H1 (cell line): Measurements from ENCODE around the gene SCYGR7. TPM values are rescaled to one million over a fixed set of nuclear protein-coding genes. Genes with fewer than 3 reads are reported as not detected.

Experiments used
- ATF3 ChIP-seq: IDR thresholded peaks from 2 replicates; pipeline ENCODE4 v1.6.1; 2011; ENCODE audit warnings: low read depth, mild to moderate bottlenecking, low read length; ENCODE audit not compliant: insufficient read depth
- BCL11A ChIP-seq, 2 experiments: IDR thresholded peaks; one replicate each; pipeline ENCODE4 v1.6.1; 2011; ENCODE audit warnings: low read depth in 2 of 2, low read length in 2 of 2, mild to moderate bottlenecking in 2 of 2
- CBX8 ChIP-seq: fragments of 300-800, 300-1000 bp; sonication (generic); IDR thresholded peaks from 2 replicates; pipeline ENCODE4 v1.7.1; 2016; ENCODE audit warnings: low read depth, low read length, borderline replicate concordance
- NANOG ChIP-seq: IDR thresholded peaks from 2 replicates; pipeline ENCODE4 v1.6.1; 2011; ENCODE audit warnings: low read length, low read depth, mild to moderate bottlenecking, inconsistent platforms; ENCODE audit not compliant: insufficient read depth, poor library complexity, severe bottlenecking
- polyA plus RNA-seq, 7 experiments: library from polyadenylated mRNA; depleted of rRNA in 3 of 7; stranded (reverse) in 5 of 7; unstranded in 2 of 7; fragments of >200 nt in 5 of 7; fragments of 200-250 nt in 2 of 7; gene quantifications; 1 replicate in 5 of 7; 2 replicates in 1 of 7; 4 replicates in 1 of 7; pipeline versions ENCODE4 v1.2.1 to v1.2.3, GENCODE V29; 2011 to 2013; ENCODE audit warnings: missing spikeins in 2 of 7, mixed read lengths in 2 of 7
- total RNA-seq: library from RNA; stranded (reverse); fragmentation: NEBNext Ultra II Directional; extraction: Animal tissue kit (Norgen Biotek cat#: 25700); gene quantifications from 2 replicates; pipeline ENCODE4 v1.2.1, GENCODE V29; 2021

SCYGR7 gene
- total and polyA plus RNA-seq, 2 of the 8 experiments (the other 6 are each of a cell fraction or from before 2014, with no cell fraction given), result not detected

GRCh38 chr2:227759411-227760118 lies 31.4 kb downstream of the SCYGR7 start (continued):
- TF ChIP-seq BCL11A (IDR thresholded peaks at IDR 0.05; ENCODE audit: low read depth in 2 of 2, low read length in 2 of 2) (no peak), CBX8 (no peak), ATF3 (no peak), NANOG (no peak)
